BE2C (cell line): ENCODE data around the gene ZFYVE16.
"Not testable (repeated sequence)": the region's sequence is repeated elsewhere in the genome, so short reads cannot be mapped to it uniquely, and the experiment has no call there.

ENCODE experiments used
- DNase-seq: peaks from one replicate; pipeline ENCODE4 v3.0.0-alpha.2; 2020
- H3K27me3 ChIP-seq: fragments of 250-450 bp; sonication (Bioruptor Pico); 2 replicates; pipeline ENCODE4 v1.5.1; 2020; ENCODE audit warnings: mild to moderate bottlenecking
- H3K36me3 ChIP-seq: fragments of 250-450 bp; sonication (Bioruptor Pico); 2 replicates; pipeline ENCODE4 v1.5.1; 2020; ENCODE audit warnings: mild to moderate bottlenecking
- H3K4me1 ChIP-seq: fragments of 250-450 bp; sonication (Bioruptor Pico); 2 replicates; pipeline ENCODE4 v1.5.1; 2020
- H3K4me3 ChIP-seq: 2 replicates; pipeline ENCODE4 v1.5.1; 2011; ENCODE audit warnings: low read depth, low read length
- H3K9me3 ChIP-seq: fragments of 250-450 bp; sonication (Bioruptor Pico); 2 replicates; pipeline ENCODE4 v1.5.1; 2020
- CTCF ChIP-seq: IDR thresholded peaks from 2 replicates; pipeline ENCODE4 v1.5.1; 2012; ENCODE audit warnings: mild to moderate bottlenecking, low read depth, low read length

ZFYVE16 gene

GRCh38 chr5:80408484-80409366, 861 bp downstream of the ZFYVE16 start:
- Histone ChIP-seq H3K36me3 (peaks cover 4% of the 10 kb centered on the region), H3K27me3 (no peaks in the 10 kb centered on the region), H3K4me1 (peaks cover 2% of the 10 kb centered on the region), H3K4me3 (peak overlapping the region; percentile 89), H3K9me3 (no peaks in the 10 kb centered on the region)
- TF ChIP-seq CTCF: no peak; the same call in 1 of the 2 replicates
- peak; percentile 90 for DNase-seq

- Histone ChIP-seq H3K4me3 (peak overlapping the region; percentile 89), H3K9me3 (no peaks in the 10 kb centered on the region), H3K4me1 (peaks cover 3% of the 10 kb centered on the region), H3K27me3 (no peaks in the 10 kb centered on the region), H3K36me3 (peaks cover 4% of the 10 kb centered on the region)
- TF ChIP-seq CTCF: no peak
- DNase-seq: no peak
These were observed 1.6 kb downstream of the ZFYVE16 start for GRCh38 chr5:80409367-80409966.

- H3K36me3 ChIP-seq: peaks cover 4% of the 10 kb centered on the region
- TF ChIP-seq CTCF: no peak
- no peaks in the 10 kb centered on the region for H3K27me3 ChIP-seq
- no peaks in the 10 kb centered on the region; the same call in 1 of the 2 replicates for H3K9me3 ChIP-seq
- no peak overlapping the region for H3K4me3 ChIP-seq
- peaks cover 3% of the 10 kb centered on the region for H3K4me1 ChIP-seq
- DNase-seq: no peak
These were observed 3.8 kb downstream of the ZFYVE16 start for GRCh38 chr5:80411589-80412219.

- peaks cover 3% of the 10 kb centered on the region for H3K4me1 ChIP-seq
- TF ChIP-seq CTCF: no peak
- H3K36me3 ChIP-seq: peaks cover 4% of the 10 kb centered on the region; the same call in 1 of the 2 replicates
- no peaks in the 10 kb centered on the region; the same call in 1 of the 2 replicates for H3K9me3 ChIP-seq
- H3K27me3 ChIP-seq: no peaks in the 10 kb centered on the region
- H3K4me3 ChIP-seq: no peak overlapping the region
- no peak for DNase-seq
These were observed 6.2 kb downstream of the ZFYVE16 start for GRCh38 chr5:80414113-80414512.

GRCh38 chr5:80417973-80418372, 10.1 kb downstream of the ZFYVE16 start:
- peaks cover 5% of the 10 kb centered on the region; the same call in 1 of the 2 replicates for H3K9me3 ChIP-seq
- no peaks in the 10 kb centered on the region for H3K27me3 ChIP-seq
- no peak for TF ChIP-seq CTCF
- H3K36me3 ChIP-seq: no peaks in the 10 kb centered on the region; the same call in 1 of the 2 replicates
- DNase-seq: no peak
- no peak overlapping the region for H3K4me3 ChIP-seq
- peaks cover 3% of the 10 kb centered on the region; the same call in 1 of the 2 replicates for H3K4me1 ChIP-seq

- H3K27me3 ChIP-seq, H3K4me3 ChIP-seq, H3K36me3 ChIP-seq, DNase-seq, H3K9me3 ChIP-seq, H3K4me1 ChIP-seq: not testable (repeated sequence)
These were observed 16.5 kb downstream of the ZFYVE16 start for GRCh38 chr5:80424365-80424764.
